Stomach smooth muscle (tissue), 2 donors: ENCODE measurements around the gene STK36.

Experiments used
- H3K27ac ChIP-seq: one replicate; pipeline ENCODE4 v1.7.0; 2013; ENCODE audit warnings: mild to moderate bottlenecking, low read length, inconsistent platforms
- H3K27me3 ChIP-seq, 2 donors: one replicate each; pipeline ENCODE4 v1.7.0; 2013; ENCODE audit warnings: low read length in 2 of 2; ENCODE audit not compliant: insufficient read depth in 2 of 2, control insufficient read depth in 1 of 2
- H3K36me3 ChIP-seq, 2 donors: one replicate each; pipeline ENCODE4 v1.7.0; 2013; ENCODE audit warnings: low read length in 2 of 2; ENCODE audit not compliant: control insufficient read depth in 2 of 2, insufficient read depth in 2 of 2
- H3K4me1 ChIP-seq: one replicate; pipeline ENCODE4 v1.7.0; 2013; ENCODE audit warnings: low read length; ENCODE audit not compliant: control insufficient read depth, insufficient read depth
- H3K4me3 ChIP-seq, 2 donors: one replicate each; pipeline ENCODE4 v1.7.0; 2013; ENCODE audit warnings: low read length in 2 of 2
- H3K9ac ChIP-seq, 2 donors: one replicate each; pipeline ENCODE4 v1.7.0; 2013; ENCODE audit warnings: low read length in 2 of 2, mild to moderate bottlenecking in 1 of 2
- H3K9me3 ChIP-seq, 2 donors: one replicate each; pipeline ENCODE4 v1.7.0; 2013; ENCODE audit warnings: low read length in 2 of 2; ENCODE audit not compliant: control insufficient read depth in 2 of 2
- donor health status: healthy.
- donor health status: Pancreatic carcinoma.

The STK36 gene

GRCh38 chr2:218698885-218699284 lies 27.0 kb downstream of the STK36 start:
- Histone ChIP-seq H3K36me3 (peaks cover 19 to 38% of the 10 kb centered on the region in 2 donors), H3K27me3 (no peaks in the 10 kb centered on the region), H3K4me3 (no peak overlapping the region), H3K27ac (no peak overlapping the region), H3K9me3 (no peaks in the 10 kb centered on the region), H3K9ac (no peak overlapping the region), H3K4me1 (no peaks in the 10 kb centered on the region)

GRCh38 chr2:218701806-218702205 lies 29.9 kb downstream of the STK36 start:
- no peaks in the 10 kb centered on the region for H3K4me1 ChIP-seq
- H3K9me3 ChIP-seq = no peaks in the 10 kb centered on the region
- H3K4me3 ChIP-seq = no peak overlapping the region
- H3K27me3 ChIP-seq = no peaks in the 10 kb centered on the region
- no peak overlapping the region for H3K27ac ChIP-seq
- peaks cover 10 to 22% of the 10 kb centered on the region in 2 donors for H3K36me3 ChIP-seq
- no peak overlapping the region for H3K9ac ChIP-seq

- H3K4me1 ChIP-seq = no peaks in the 10 kb centered on the region
- no peaks in the 10 kb centered on the region for H3K9me3 ChIP-seq
- H3K27ac ChIP-seq = no peak overlapping the region
- H3K9ac ChIP-seq = no peak overlapping the region
- no peak overlapping the region for H3K4me3 ChIP-seq
- peaks cover 10 to 12% of the 10 kb centered on the region in 2 donors for H3K36me3 ChIP-seq
- H3K27me3 ChIP-seq = no peaks in the 10 kb centered on the region
Measured at GRCh38 chr2:218703341-218703740, 31.5 kb downstream of the STK36 start.

- no peaks in the 10 kb centered on the region for H3K9me3 ChIP-seq
- no peak overlapping the region for H3K9ac ChIP-seq
- no peak overlapping the region for H3K27ac ChIP-seq
- H3K27me3 ChIP-seq = no peaks in the 10 kb centered on the region
- no peak overlapping the region for H3K4me3 ChIP-seq
- H3K36me3 ChIP-seq = no peaks in the 10 kb centered on the region
- H3K4me1 ChIP-seq = peaks cover 3% of the 10 kb centered on the region
Measured at GRCh38 chr2:218708086-218708485, 36.2 kb downstream of the STK36 start.

GRCh38 chr2:218709908-218710307 lies 38.0 kb downstream of the STK36 start:
- H3K4me1 ChIP-seq = peaks cover 3% of the 10 kb centered on the region
- no peaks in the 10 kb centered on the region for H3K36me3 ChIP-seq
- H3K27me3 ChIP-seq = no peaks in the 10 kb centered on the region
- no peak overlapping the region for H3K27ac ChIP-seq
- H3K9me3 ChIP-seq = no peaks in the 10 kb centered on the region
- peak overlapping the region; percentile 78 to 87 for H3K4me3 ChIP-seq
- H3K9ac ChIP-seq = no peak overlapping the region

GRCh38 chr2:218710334-218710686 lies 38.4 kb downstream of the STK36 start:
- Histone ChIP-seq H3K36me3 (no peaks in the 10 kb centered on the region), H3K4me1 (peaks cover 3% of the 10 kb centered on the region), H3K9ac (peak overlapping the region; percentile 29 to 81), H3K27me3 (no peaks in the 10 kb centered on the region), H3K4me3 (peak overlapping the region; percentile 78 to 87), H3K9me3 (no peaks in the 10 kb centered on the region), H3K27ac (peak overlapping the region; percentile 64)

GRCh38 chr2:218710687-218711549 lies 39.0 kb downstream of the STK36 start, which contains the start of gene TTLL4:
Gene TTLL4, plus strand, starts transcription at chr2:218710835. Its CDS starts 26,842 bp downstream, at chr2:218737677.
- Histone ChIP-seq H3K27me3 (no peaks in the 10 kb centered on the region), H3K9me3 (no peaks in the 10 kb centered on the region), H3K4me1 (peaks cover 3% of the 10 kb centered on the region), H3K9ac (peak within 1 kb of the TSS; percentile 69 to 81), H3K36me3 (peaks cover 2% of the 10 kb centered on the region in 2 donors), H3K4me3 (peak within 1 kb of the TSS; percentile 79 to 87), H3K27ac (peak within 1 kb of the TSS; percentile 64)

- Histone ChIP-seq H3K27ac (no peak overlapping the region), H3K27me3 (no peaks in the 10 kb centered on the region), H3K4me1 (peaks cover 3% of the 10 kb centered on the region), H3K4me3 (peak overlapping the region; percentile 79 to 87), H3K36me3 (peaks cover 3 to 4% of the 10 kb centered on the region in 2 donors), H3K9me3 (no peaks in the 10 kb centered on the region), H3K9ac (peak overlapping the region; percentile 69 to 81)
Measured at GRCh38 chr2:218711550-218711929, 39.7 kb downstream of the STK36 start.

- no peak overlapping the region for H3K27ac ChIP-seq
Measured at GRCh38 chr2:218713922-218714321, 42.0 kb downstream of the STK36 start.

GRCh38 chr2:218716070-218716469 lies 44.2 kb downstream of the STK36 start:
- Histone ChIP-seq H3K27ac (no peak overlapping the region), H3K36me3 (peaks cover 3 to 4% of the 10 kb centered on the region in 2 donors), H3K4me1 (no peaks in the 10 kb centered on the region), H3K9ac (no peak overlapping the region), H3K4me3 (no peak overlapping the region), H3K27me3 (no peaks in the 10 kb centered on the region), H3K9me3 (no peaks in the 10 kb centered on the region)

More at GRCh38 chr2:218713922-218714321, 42.0 kb downstream of the STK36 start:
- Histone ChIP-seq H3K4me3 (no peak overlapping the region), H3K9me3 (no peaks in the 10 kb centered on the region), H3K4me1 (peaks cover 3% of the 10 kb centered on the region), H3K36me3 (peaks cover 3 to 4% of the 10 kb centered on the region in 2 donors), H3K27me3 (no peaks in the 10 kb centered on the region), H3K9ac (no peak overlapping the region)

GRCh38 chr2:218717262-218717661 lies 45.4 kb downstream of the STK36 start:
- H3K4me3 ChIP-seq = no peak overlapping the region

More at GRCh38 chr2:218717262-218717661, 45.4 kb downstream of the STK36 start:
- Histone ChIP-seq H3K9me3 (no peaks in the 10 kb centered on the region), H3K9ac (no peak overlapping the region), H3K4me1 (no peaks in the 10 kb centered on the region), H3K27ac (no peak overlapping the region), H3K27me3 (no peaks in the 10 kb centered on the region), H3K36me3 (peaks cover 3 to 4% of the 10 kb centered on the region in 2 donors)
